Measurements from ENCODE around the gene TMEM63A. TPM values are rescaled to one million over a fixed set of nuclear protein-coding genes. Genes with fewer than 3 reads are reported as not detected.

The TMEM63A gene
- total RNA-seq, 1 donor: 26.4 TPM

- no peak for TF ChIP-seq CTCF (IDR thresholded peaks at IDR 0.05; ENCODE audit: insufficient read depth, low read length)
- no peak overlapping the region for H3K4me3 ChIP-seq (ENCODE audit: low read depth, low read length)
- no peak for DNase-seq (ENCODE audit: low read depth)
Observed at GRCh38 chr1:225885336-225885735, 3.2 kb upstream of the TMEM63A start.

- H3K4me3 ChIP-seq (ENCODE audit: low read depth, low read length): no peak overlapping the region
- no peak for TF ChIP-seq CTCF (IDR thresholded peaks at IDR 0.05; ENCODE audit: insufficient read depth, low read length)
- DNase-seq (ENCODE audit: low read depth): no peak
Observed at GRCh38 chr1:225883616-225884265, 1.6 kb upstream of the TMEM63A start.

- peak; percentile 41 for DNase-seq (ENCODE audit: low read depth)
- no peak for TF ChIP-seq CTCF (IDR thresholded peaks at IDR 0.05; ENCODE audit: insufficient read depth, low read length)
- H3K4me3 ChIP-seq (ENCODE audit: low read depth, low read length): peak overlapping the region; percentile 91
Observed at GRCh38 chr1:225882694-225883615, 775 bp upstream of the TMEM63A start.

- H3K4me3 ChIP-seq (ENCODE audit: low read depth, low read length): peak overlapping the region; percentile 91
- DNase-seq (ENCODE audit: low read depth): no peak
- TF ChIP-seq CTCF (IDR thresholded peaks at IDR 0.05; ENCODE audit: insufficient read depth, low read length): no peak
Observed at GRCh38 chr1:225881081-225881958, 860 bp downstream of the TMEM63A start.

GRCh38 chr1:225880636-225881035 lies 1.5 kb downstream of the TMEM63A start:
- no peak for TF ChIP-seq CTCF (IDR thresholded peaks at IDR 0.05; ENCODE audit: insufficient read depth, low read length)
- peak overlapping the region; percentile 91 for H3K4me3 ChIP-seq (ENCODE audit: low read depth, low read length)
- DNase-seq (ENCODE audit: low read depth): no peak

GRCh38 chr1:225880222-225880588 lies 2.0 kb downstream of the TMEM63A start:
- no peak overlapping the region for H3K4me3 ChIP-seq (ENCODE audit: low read depth, low read length)
- no peak for DNase-seq (ENCODE audit: low read depth)
- TF ChIP-seq CTCF (IDR thresholded peaks at IDR 0.05; ENCODE audit: insufficient read depth, low read length): no peak
